GM11168 (cell line): Measurements from ENCODE around the gene ERC2.

ENCODE experiments used
- in situ Hi-C: fragments of 300-500 bp; cut with MboI; formaldehyde crosslinking; loops from one replicate; pipeline ENCODE4 v1.12.0; 2022; ENCODE audit warnings: low sequenced_read_pairs; ENCODE audit not compliant: unreplicated experiment

ERC2 gene

GRCh38 chr3:55540579-55540978 lies 927.7 kb downstream of the ERC2 start:
- in situ Hi-C loops, result no loop called here

DNA sequence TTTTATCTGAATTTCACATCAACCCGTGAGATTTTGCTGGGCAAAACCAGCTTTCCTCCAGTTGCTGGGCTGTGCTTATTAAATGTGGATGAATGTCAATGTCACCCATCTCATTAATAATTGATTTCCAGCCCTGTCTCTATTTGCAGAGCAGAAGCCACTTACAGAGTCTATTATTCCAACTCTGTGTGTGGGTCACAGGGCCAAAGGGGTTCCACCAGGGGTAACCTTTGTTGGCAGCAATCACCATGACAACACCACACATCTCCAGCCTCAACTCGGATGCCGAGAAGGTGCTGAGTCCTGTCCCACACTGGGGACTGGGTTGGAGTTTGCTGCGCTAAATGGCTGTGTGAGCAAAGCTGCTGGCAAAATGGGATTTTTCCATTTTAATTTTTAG lies 930.1 kb downstream of the ERC2 start:
- in situ Hi-C loops, result no loop called here

GRCh38 chr3:55537563-55537962 lies 930.7 kb downstream of the ERC2 start:
- in situ Hi-C loops, result no loop called here

- in situ Hi-C loops, result no loop called here
Observed at GRCh38 chr3:55537129-55537528, 931.1 kb downstream of the ERC2 start.

- in situ Hi-C loops, result no loop called here
Observed at GRCh38 chr3:55534876-55535275, 933.4 kb downstream of the ERC2 start.

- in situ Hi-C loops, result no loop called here
Observed at GRCh38 chr3:55532806-55533205, 935.5 kb downstream of the ERC2 start.

DNA sequence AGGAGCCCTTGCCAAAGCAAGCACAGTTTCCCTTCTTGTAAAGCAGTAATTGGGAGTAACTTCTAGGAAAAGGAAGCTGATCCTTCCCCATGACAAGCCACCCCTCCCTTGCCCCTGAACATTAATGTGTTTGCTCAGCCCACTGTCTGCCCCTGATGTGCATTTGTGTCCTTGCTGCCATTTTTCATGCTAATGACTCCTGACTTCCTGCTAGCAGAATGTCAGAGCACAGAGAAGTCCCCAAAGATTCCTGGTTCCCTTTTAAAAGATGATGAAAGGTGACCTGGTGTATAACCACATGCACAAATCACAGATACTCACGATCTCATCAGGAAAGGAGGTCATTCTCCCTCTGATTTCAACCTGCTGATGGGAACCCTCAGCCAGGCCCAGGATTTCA lies 936.9 kb downstream of the ERC2 start:
- in situ Hi-C loops, result no loop called here

DNA sequence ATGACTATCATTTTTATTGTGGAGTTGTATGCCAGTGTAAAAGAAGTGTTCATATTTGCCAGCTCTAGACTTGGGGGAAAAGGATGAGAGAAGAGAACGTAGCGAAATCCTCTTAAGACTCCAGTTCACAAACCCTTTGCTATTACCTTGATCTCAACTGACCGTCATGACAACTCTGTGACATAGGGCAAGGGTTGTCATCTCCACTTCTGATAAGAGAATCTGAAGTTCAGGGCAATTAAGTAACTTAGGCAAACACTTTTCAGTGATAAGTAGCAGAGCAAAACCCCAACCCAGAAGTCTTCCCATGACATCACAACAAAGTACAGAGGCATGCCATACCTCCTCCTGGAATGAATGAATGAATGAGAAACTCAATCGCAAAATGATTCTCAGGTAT lies 940.9 kb downstream of the ERC2 start:
- in situ Hi-C loops, result no loop called here

GRCh38 chr3:55526332-55527030 lies 941.8 kb downstream of the ERC2 start:
- in situ Hi-C loops, result no loop called here

- in situ Hi-C loops, result no loop called here
Observed at GRCh38 chr3:55525436-55525835, 942.8 kb downstream of the ERC2 start.

DNA sequence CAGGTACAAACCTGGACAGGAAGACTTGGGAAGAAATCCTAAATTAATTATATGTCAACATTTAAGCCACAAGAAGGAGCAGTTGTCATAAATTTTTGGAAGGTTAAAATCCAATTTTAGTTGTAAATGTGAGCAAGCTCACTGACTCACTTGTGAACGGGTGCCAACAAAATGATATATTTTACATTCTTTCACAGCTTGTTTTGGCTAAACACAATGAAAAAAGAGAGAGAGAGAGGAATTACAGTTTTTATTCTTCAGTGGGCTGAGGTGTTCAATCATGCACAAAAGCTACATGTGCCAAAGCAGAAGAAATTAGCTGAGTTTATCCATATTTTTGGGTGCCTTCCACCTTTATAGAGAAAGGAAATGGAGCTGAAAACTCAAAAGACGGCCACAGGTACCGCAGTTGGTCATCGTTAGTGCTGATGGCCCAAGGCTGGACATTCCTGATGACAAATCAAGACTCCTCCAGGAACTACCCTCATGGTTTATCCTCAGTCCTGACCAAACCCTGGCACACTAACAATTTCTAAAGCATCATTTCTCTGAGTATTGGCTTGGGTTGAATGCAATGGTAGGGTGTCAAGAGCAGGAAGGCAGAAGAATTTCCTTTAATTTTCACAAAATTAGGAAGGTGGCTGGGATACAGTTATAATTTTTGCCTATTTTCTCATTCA lies 943.6 kb downstream of the ERC2 start:
- in situ Hi-C loops, result no loop called here

- in situ Hi-C loops, result no loop called here
Observed at GRCh38 chr3:55523471-55523870, 944.8 kb downstream of the ERC2 start.

GRCh38 chr3:55521738-55522421 lies 946.4 kb downstream of the ERC2 start:
- in situ Hi-C loops, result no loop called here

- in situ Hi-C loops, result no loop called here
Observed at GRCh38 chr3:55521064-55521737, 947.1 kb downstream of the ERC2 start.

- in situ Hi-C loops, result no loop called here
Observed at GRCh38 chr3:55519019-55519418, 949.2 kb downstream of the ERC2 start.

- in situ Hi-C loops, result no loop called here
Observed at GRCh38 chr3:55518451-55518850, 949.8 kb downstream of the ERC2 start.

DNA sequence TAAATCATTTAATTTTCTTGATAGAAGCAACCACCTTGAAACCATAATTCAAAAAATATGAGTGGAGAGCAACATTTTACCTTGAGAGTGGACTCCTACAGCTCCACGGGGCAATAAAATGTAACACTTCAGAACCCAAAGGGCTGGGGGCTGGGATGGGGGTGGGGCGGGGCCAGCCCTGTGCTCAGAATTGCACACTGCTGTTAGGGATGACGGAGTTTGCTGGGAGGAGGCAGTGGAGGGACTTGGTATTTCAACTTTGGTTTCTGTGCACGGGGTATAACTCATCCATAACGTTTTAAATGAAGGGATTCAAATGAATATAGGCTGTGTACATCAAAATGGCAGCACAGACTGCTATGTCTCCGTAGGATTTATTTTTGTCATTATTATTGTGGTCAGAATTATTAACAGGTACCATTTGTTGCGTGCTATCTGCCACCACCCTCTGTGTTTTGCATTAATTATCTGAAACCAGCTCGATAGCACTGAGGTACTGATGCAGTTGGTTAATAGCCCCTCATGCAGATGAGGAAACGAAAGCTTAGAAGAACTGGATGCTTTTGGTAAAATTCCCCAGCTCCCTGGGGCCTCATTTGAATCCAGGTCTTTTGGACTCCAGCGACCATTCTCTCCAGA lies 951.8 kb downstream of the ERC2 start:
- in situ Hi-C loops, result no loop called here

DNA sequence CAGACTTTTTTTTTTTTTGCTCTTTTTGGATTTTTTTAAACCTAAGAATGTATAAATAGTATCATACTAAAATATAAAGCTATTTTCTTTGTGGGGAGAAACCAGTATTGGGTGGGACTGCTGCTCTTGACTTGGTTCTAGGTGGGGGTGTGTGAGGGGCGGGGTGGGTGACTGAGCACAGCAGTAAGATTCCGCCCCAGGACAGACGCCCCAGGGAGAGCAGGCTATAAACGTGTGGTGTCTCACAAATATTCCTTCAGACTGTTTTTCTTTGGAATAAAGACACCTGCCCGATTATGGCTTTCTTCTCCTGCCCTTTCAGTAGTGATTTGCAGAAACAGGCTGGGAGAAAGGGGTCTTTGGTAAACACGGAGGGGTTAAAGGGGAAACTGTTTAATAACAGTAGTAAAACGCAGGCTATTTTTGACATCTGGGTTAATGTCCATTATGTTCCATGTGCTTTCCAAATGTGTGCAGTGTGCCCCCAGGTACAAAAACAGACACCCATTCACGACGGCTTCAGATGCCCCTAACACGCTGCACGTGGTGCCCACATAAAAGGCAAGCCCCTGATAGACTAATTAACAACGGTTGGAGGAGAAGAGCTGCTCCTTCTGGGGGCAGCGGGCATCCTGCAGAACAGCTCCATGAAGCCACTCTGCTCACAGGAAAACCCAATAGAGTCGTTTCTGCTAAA lies 952.6 kb downstream of the ERC2 start:
- in situ Hi-C loops, result no loop called here

GRCh38 chr3:55514962-55515361 lies 953.3 kb downstream of the ERC2 start:
- in situ Hi-C loops, result no loop called here
